Spinal cord (tissue), 4 donors: ENCODE measurements around the gene PGP. TPM values are rescaled to one million over a fixed set of nuclear protein-coding genes. Genes with fewer than 3 reads are reported as not detected.

ENCODE experiments used
- polyA plus RNA-seq, 2 donors: library from polyadenylated mRNA; unstranded; fragments of 120-200 nt; gene quantifications; one replicate each; pipeline ENCODE4 v1.2.1, GENCODE V29; 2013; ENCODE audit not compliant: insufficient read length in 2 of 2
- total RNA-seq, 2 donors: library from RNA; depleted of rRNA in 1 of 2; stranded (reverse); fragments of 120-200 nt in 1 of 2; fragments of >200 nt in 1 of 2; gene quantifications; one replicate each; pipeline versions ENCODE4 v1.2.3 to v1.2.4, GENCODE V29; 2013 to 2014

Gene PGP
- total and polyA plus RNA-seq, 4 donors = 15.9 to 35.7 (median 21.8) TPM

Other genes with a start within 250 kb of the PGP start
- not detected for gene RNF151, start 248.0 kb downstream of the PGP start, total RNA-seq
- not detected for gene RNF151, start 248.0 kb downstream of the PGP start, polyA plus RNA-seq
- 10 to 100 TPM; 12.9 to 31.4 TPM for gene TBL3, start 242.8 kb downstream of the PGP start, total RNA-seq
- gene TBL3, start 242.8 kb downstream of the PGP start, polyA plus RNA-seq = 10 to 100 TPM; 32.1 to 39.0 TPM
- gene NOXO1, start 233.4 kb downstream of the PGP start, total RNA-seq = under 1 TPM; 0.40 to 0.72 TPM
- 1 to 10 TPM; 1.6 to 1.7 TPM for gene NOXO1, start 233.4 kb downstream of the PGP start, polyA plus RNA-seq
- gene GFER, start 230.6 kb downstream of the PGP start, total RNA-seq = 10 to 100 TPM in 1 of 2 donors, 1 to 10 TPM in 1; 7.2 to 24.3 TPM
- 10 to 100 TPM; 34.0 to 36.1 TPM for gene GFER, start 230.6 kb downstream of the PGP start, polyA plus RNA-seq
- 10 to 100 TPM; 20.1 to 71.0 TPM for gene SYNGR3, start 224.9 kb downstream of the PGP start, total RNA-seq
- 100 to 1,000 TPM; 109 to 111 TPM for gene SYNGR3, start 224.9 kb downstream of the PGP start, polyA plus RNA-seq
- gene ZNF598, start 205.0 kb downstream of the PGP start, total RNA-seq = 1 to 10 TPM; 5.4 to 8.2 TPM
- gene ZNF598, start 205.0 kb downstream of the PGP start, polyA plus RNA-seq = 10 to 100 TPM; 28.8 to 31.7 TPM
- gene NPW, start 195.1 kb downstream of the PGP start, total RNA-seq = 1 to 10 TPM in 1 of 2 donors, under 1 TPM in 1; 0.20 to 2.3 TPM
- gene NPW, start 195.1 kb downstream of the PGP start, polyA plus RNA-seq = 1 to 10 TPM in 1 of 2 donors, under 1 TPM in 1; 0.49 to 4.9 TPM
- 10 to 100 TPM; 25.6 to 52.0 TPM for gene NHERF2, start 187.9 kb downstream of the PGP start, total RNA-seq
- gene NHERF2, start 187.9 kb downstream of the PGP start, polyA plus RNA-seq = 10 to 100 TPM; 83.5 to 95.7 TPM
- gene NTHL1, start 167.0 kb downstream of the PGP start, total RNA-seq = 10 to 100 TPM; 19.7 to 42.1 TPM
- gene NTHL1, start 167.0 kb downstream of the PGP start, polyA plus RNA-seq = 10 to 100 TPM; 34.3 to 40.1 TPM
- 10 to 100 TPM; 39.6 to 65.8 TPM for gene TSC2, start 166.9 kb downstream of the PGP start, total RNA-seq
- gene TSC2, start 166.9 kb downstream of the PGP start, polyA plus RNA-seq = 100 to 1,000 TPM; 168 to 231 TPM
- gene PKD1, start 78.9 kb downstream of the PGP start, total RNA-seq = 10 to 100 TPM; 68.1 to 86.2 TPM
- 100 to 1,000 TPM; 201 to 289 TPM for gene PKD1, start 78.9 kb downstream of the PGP start, polyA plus RNA-seq
- gene RAB26, start 66.2 kb downstream of the PGP start, total RNA-seq = 1 to 10 TPM; 6.6 to 8.2 TPM
- gene RAB26, start 66.2 kb downstream of the PGP start, polyA plus RNA-seq = 10 to 100 TPM; 26.8 to 29.8 TPM
- 10 to 100 TPM; 20.4 to 43.1 TPM for gene TRAF7, start 59.1 kb downstream of the PGP start, total RNA-seq
- gene TRAF7, start 59.1 kb downstream of the PGP start, polyA plus RNA-seq = 10 to 100 TPM; 59.7 to 62.6 TPM
- 10 to 100 TPM; 10.4 to 29.4 TPM for gene CASKIN1, start 18.2 kb downstream of the PGP start, total RNA-seq
- gene CASKIN1, start 18.2 kb downstream of the PGP start, polyA plus RNA-seq = 10 to 100 TPM; 83.0 to 86.2 TPM
- gene MLST8, start 9.4 kb downstream of the PGP start, total RNA-seq = 10 to 100 TPM; 10.6 to 29.2 TPM
- gene MLST8, start 9.4 kb downstream of the PGP start, polyA plus RNA-seq = 10 to 100 TPM; 76.6 to 80.9 TPM
- 10 to 100 TPM in 1 of 2 donors, 1 to 10 TPM in 1; 5.2 to 13.3 TPM for gene BRICD5, start 4.0 kb downstream of the PGP start, total RNA-seq
- gene BRICD5, start 4.0 kb downstream of the PGP start, polyA plus RNA-seq = 10 to 100 TPM; 21.7 to 30.5 TPM
- gene E4F1, start 8.8 kb upstream of the PGP start, total RNA-seq = 10 to 100 TPM; 18.0 to 29.2 TPM
- 10 to 100 TPM; 29.7 to 31.9 TPM for gene E4F1, start 8.8 kb upstream of the PGP start, polyA plus RNA-seq
- 1 to 10 TPM; 1.9 to 2.6 TPM for gene DNASE1L2, start 21.6 kb upstream of the PGP start, total RNA-seq
- gene DNASE1L2, start 21.6 kb upstream of the PGP start, polyA plus RNA-seq = 1 to 10 TPM; 5.2 to 6.1 TPM
- 10 to 100 TPM; 18.8 to 52.6 TPM for gene ECI1, start 36.7 kb upstream of the PGP start, total RNA-seq
- gene ECI1, start 36.7 kb upstream of the PGP start, polyA plus RNA-seq = 10 to 100 TPM; 55.3 to 58.9 TPM
- 100 to 1,000 TPM in 1 of 2 donors, 10 to 100 TPM in 1; 72.7 to 109 TPM for gene RNPS1, start 53.3 kb upstream of the PGP start, total RNA-seq
- gene RNPS1, start 53.3 kb upstream of the PGP start, polyA plus RNA-seq = 100 to 1,000 TPM; 265 to 285 TPM
- gene ABCA3, start 125.9 kb upstream of the PGP start, total RNA-seq = 10 to 100 TPM; 34.3 to 61.0 TPM
- gene ABCA3, start 125.9 kb upstream of the PGP start, polyA plus RNA-seq = 10 to 100 TPM; 87.9 to 88.5 TPM
- gene CCNF, start 214.6 kb upstream of the PGP start, total RNA-seq = 1 to 10 TPM; 7.6 to 8.9 TPM
- 10 to 100 TPM; 10.4 to 11.6 TPM for gene CCNF, start 214.6 kb upstream of the PGP start, polyA plus RNA-seq
- 1 to 10 TPM; 4.4 to 8.0 TPM for gene TEDC2, start 245.3 kb upstream of the PGP start, total RNA-seq
- gene TEDC2, start 245.3 kb upstream of the PGP start, polyA plus RNA-seq = 10 to 100 TPM; 12.0 to 12.1 TPM